Kidney tubule cell (primary cell): ENCODE data around the gene KIAA1755.

Experiments used
- DNase-seq: peaks from one replicate; pipeline ENCODE4 v3.0.0-alpha.2; 2018; ENCODE audit warnings: low spot score

KIAA1755 gene

DNA sequence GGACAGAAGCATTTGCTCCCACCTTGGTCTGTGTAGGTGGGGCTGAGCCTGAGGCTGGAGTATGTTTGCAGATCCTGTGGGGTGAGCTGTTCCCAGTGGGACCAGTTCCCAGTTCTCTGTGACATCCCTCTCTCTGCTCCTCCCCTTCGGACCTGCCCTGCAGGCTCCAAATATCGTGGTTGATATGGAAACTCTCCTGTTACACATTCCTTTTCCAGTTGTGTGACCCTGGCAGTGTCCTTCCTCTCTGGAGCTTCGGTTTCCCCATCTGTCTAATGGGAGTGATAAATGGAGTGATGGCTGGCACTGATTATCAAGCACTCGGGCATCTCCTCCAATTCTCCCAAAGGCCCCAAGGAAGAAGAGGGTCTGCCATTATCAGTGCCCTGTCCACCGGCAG, 79.8 kb downstream of the KIAA1755 start:
- DNase-seq: peak; percentile 72

- no peak for DNase-seq
Observed at GRCh38 chr20:38179846-38180245, 80.7 kb downstream of the KIAA1755 start.

DNA sequence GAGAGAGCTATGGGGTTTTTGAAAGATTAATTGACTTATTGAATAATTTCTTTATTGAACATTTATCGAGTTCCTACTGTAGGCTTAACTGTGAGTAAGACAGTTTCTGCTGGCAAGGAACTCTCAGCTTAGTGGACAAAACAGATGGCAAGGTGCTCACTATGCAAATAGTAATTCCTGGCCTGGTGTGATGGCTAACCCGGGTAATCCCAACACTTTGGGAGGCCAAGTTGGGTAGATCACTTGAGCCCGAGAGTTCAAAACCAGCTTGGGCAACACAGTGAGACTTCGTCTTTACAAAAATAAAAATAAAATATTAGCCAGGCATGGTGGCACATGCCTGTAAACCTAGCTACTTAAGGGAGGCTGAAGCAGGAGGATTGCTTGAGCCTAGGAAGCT, 82.0 kb downstream of the KIAA1755 start:
- DNase-seq: no peak

DNA sequence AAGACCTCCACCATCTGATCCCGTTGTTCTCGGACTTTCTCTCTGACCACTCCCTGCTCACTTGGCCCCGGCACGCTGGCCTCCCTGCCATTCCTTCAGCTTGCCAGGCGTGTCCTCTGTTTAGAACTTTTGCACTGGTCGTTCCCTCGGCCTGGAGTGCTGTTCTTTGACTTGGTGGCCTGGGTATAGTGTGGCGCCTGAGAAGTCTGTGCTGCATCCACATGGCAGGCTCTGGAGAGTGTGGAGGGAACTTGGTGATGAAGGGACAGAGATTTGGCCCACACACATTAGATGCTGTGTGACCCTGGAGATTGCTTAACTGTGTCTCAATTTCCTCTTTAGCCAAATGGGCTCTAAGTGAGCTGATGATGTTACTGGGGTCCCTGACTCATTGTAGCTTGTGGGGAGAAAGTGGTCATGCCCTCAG, 82.5 kb downstream of the KIAA1755 start:
- DNase-seq: no peak

DNA sequence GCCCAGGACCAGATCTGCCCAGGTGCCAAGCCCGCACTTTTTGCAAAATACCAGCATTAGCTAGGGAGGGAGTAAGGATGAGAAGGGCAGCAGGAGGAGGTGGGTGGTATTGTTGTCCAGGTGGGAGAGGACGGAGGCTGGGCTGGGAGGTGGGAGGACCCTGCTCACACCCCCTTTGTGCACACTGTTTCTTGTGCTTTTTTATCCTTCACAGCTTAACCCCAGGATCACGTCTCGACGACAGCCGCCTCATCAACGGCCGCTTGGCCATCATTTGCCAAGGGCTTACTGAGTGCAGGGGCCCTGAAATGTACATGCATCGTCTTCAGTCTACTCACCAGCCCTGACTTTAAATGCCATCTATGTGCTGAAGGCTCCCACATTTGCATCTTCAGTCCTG, 83.3 kb downstream of the KIAA1755 start:
- DNase-seq: no peak

GRCh38 chr20:38175304-38176180, 85.0 kb downstream of the KIAA1755 start:
- no peak for DNase-seq

DNA sequence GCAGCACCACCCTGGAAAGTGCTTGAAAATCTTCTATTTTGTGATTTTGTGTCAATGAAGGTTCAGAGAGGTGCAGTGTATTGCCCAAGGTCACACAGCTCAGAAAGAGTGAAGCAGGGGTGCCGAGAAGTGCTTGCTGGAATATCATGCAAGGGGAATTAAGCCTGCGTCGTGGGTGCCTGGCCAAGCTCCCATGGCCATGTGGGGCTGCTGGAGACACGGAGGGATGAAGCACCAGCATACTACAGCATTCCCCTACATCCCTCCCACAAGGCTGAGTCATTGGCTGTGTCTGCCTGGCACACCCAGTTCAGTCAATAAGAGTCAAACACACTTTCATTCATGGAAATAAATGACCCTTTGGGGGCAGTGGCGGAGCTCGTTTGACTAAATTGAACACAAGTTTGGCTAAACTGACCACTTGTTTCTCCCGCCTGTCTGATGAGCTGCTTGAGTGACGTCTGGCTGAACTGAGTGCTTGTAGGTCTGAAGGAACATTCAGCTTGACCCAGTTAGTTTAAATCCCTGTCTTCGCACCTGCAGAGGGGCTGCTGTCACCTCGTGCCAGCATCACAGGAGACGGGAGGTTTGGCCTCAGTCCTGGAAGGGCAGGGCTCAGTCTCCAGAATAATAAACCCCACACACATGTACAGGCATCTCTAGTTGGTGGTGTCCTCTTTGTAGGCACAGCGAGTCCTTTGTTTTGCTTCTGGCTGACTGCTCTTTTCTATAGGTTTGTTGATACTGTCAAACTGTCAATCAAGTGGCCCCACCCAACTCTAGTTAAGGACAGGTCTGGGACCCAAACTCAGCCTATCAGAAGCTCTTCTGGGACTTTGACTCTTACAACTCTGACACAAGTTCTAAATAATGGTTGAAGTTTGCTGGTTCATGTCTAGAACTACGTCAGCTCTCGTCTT, 87.0 kb downstream of the KIAA1755 start:
- DNase-seq: peak; percentile 87

DNA sequence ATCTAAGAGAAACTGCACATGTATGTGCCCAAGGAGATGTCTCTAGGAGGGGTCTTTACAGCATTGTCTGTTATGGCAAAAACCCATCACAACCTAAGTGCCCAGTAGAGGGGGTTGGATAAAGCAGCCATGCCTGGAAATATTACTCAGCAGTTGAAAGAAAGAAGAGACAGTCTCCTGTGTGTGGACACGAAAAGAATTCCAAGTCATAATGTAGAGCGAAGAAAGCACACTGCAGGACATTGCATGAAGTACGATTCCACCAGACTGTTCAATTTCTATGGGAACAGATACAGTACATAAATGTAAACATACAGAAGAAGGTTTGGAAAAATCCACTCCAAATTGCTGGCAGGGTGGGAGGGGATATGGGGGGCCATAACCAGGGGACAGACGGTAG, 88.1 kb downstream of the KIAA1755 start:
- DNase-seq: no peak

- no peak for DNase-seq
Observed at GRCh38 chr20:38171675-38172043, 88.9 kb downstream of the KIAA1755 start.

GRCh38 chr20:38170826-38171674, 89.5 kb downstream of the KIAA1755 start:
- DNase-seq: no peak

- DNase-seq: no peak
Observed at GRCh38 chr20:38170219-38170825, 90.2 kb downstream of the KIAA1755 start.

- DNase-seq: no peak
Observed at GRCh38 chr20:38169636-38170193, 90.8 kb downstream of the KIAA1755 start.

- DNase-seq: peak; percentile 32
Observed at GRCh38 chr20:38168791-38169589, 91.5 kb downstream of the KIAA1755 start.

DNA sequence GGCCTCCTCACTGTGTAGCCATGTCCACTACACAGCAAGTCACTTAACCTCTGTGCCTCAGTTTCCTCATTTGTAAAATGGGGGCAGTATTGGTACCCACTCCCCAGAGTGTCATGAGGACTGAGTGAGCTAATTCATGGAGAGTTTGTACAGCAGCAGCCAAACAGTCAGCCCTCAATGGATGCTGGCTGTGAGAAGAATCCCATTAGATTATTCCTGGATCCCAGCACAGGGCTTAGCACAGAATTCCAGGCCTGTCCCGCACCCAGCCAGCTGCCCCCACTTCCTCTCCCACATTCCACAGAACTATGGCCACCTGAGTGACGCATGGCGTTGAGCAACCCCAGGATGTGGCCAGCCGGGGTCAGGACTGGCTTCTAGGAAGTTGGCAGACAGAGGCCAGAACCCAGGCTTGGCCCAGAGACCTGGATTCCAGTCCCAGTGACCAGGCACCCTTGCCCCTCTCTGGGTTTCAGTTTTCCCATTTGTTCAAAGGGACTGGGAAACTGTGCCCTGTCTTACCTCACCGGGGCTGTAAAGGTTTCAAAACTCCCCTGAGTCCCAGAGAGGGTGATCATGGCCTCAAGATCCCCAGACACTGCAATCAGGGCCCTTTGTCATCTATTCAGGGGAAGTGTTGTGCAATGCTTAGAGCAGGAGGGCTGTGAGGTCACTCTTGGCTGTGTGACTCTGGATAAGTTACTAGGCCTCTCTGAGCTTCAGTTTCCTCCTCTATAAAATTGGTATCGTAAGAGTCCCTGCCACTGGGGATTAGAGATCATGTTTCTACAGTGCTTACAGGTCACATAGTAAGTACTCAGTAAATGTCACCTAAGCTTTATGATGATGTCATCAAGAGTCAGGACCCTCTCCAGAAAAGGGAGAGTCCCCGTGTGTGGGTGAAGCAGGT, 92.4 kb downstream of the KIAA1755 start:
- DNase-seq: peak; percentile 98

- DNase-seq: no peak
Observed at GRCh38 chr20:38167328-38167850, 93.1 kb downstream of the KIAA1755 start.

- DNase-seq: no peak
Observed at GRCh38 chr20:38166703-38167233, 93.8 kb downstream of the KIAA1755 start.

DNA sequence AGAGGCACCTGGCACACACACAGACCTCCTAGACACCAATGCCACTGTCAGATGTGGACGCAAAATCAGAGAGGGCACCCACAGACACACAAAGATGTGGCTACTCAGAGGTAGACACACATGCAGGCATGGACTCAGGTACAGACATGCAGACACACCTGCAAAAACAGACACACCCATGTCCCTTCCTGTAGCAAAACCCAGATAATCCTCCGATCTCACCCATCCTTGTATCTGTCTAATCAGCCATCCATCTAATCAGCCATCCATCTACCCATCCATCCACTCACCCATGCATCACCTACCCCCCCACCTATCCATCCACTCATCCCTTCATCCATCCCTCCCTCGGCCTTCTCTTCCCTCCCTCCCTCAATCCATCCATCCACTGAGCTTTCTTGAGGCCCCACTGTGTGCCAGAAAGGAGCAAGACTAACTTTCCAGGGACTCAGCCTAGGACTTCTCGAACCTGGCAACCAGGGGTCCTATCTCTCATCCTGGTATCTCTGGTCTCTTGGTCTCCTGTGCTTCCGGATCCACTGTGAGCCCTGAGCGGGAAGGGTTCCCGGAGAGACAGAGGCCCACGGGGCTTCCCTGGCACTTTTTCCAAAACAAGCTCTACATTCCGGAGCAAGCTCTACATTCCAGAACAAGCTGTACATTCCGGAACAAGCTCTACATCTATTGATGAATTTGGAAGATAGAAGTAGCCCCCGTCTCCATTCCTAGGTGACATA, 94.4 kb downstream of the KIAA1755 start:
- no peak for DNase-seq
